ENCODE measurements around the gene TRIM26. TPM values are rescaled to one million over a fixed set of nuclear protein-coding genes. Genes with fewer than 3 reads are reported as not detected.
A peak's percentile ranks its signal among the peaks of the same experiment; 100 is the strongest.

The TRIM26 gene
- total and polyA plus RNA-seq, 2 of the 13 experiments (the other 11 are each of a cell fraction or from before 2014, with no cell fraction given): 27.1 to 38.7 TPM

DNA sequence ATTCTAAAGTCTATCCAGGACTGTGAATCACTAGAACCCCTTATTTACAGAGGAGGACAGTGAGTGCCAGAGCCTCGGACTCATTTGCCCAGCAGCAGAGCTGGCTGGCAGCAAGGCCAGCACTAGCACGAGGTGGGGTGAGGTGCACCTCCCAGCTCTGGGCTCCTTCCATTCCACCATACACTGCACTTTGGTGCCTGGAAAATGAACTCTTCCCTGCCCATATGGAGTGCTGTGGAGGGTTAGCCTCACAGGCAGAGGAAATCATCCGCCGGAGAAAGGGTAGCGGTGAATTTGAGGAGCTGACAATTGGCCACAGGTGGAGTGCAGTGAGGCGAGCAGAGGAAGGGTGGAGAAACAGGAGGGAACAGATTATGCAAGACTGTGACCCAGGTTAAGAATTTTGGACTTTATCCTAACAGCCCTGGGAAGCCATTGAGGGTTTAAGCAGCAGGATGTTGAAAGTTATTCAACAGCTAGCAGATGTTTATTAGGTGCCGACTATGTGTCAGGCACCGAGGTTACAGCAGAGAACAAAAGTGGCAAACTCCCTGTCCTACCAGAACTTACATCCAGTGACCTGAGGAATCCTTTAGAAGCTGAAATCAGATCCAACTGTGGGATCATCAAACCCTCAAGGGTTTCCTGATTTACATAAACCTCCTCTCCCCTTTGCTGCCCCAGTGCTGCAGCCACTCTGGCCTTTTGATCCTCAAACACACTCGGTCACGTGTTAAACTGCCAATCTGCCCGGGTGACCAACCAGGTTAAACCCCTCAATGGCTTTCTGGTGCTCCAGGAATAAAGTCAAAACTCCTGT, 6.2 kb downstream of the TRIM26 start:
- 1% methylated on average over 11 of the region's 11 CpGs for WGBS (ENCODE audit: low lambda C conversion rate)
- ATAC-seq (peak; percentile 82), DNase-seq (ENCODE audit: low spot score) (peak; percentile 95), FAIRE-seq (peak; percentile 99)
- BruUV-seq (replicated peaks): no TSS peak
- intact Hi-C loops (cut with micrococcal nuclease; ENCODE audit: unreplicated experiment): no loop called here
- H3K27ac ChIP-seq (ENCODE audit: extremely low read length, insufficient read depth, low read length): peak overlapping the region; percentile 93
- ChIA-PET CTCF (ENCODE audit: low intra/inter-chr PET ratio, low total read pairs) (no interaction called here), POLR2A (interaction anchor here (0.5 to 3.6 kb wide), 16 partner anchors 10 to 1312 kb away, joined by 3 to 22 read pairs (median 5); partner anchors contain the start of genes POLR1H and TRIM31)
- H3K9ac ChIP-seq (ENCODE audit: insufficient read depth, low read depth, low read length): peak overlapping the region; percentile 72
- in situ Hi-C loops (cut with HindIII; ENCODE audit: extremely low pct_ligation_motif_present, low pct_unique_long_range_greater_than_20kb): no loop called here
- no peaks in the 10 kb centered on the region for H4K20me1 ChIP-seq (ENCODE audit: insufficient read depth, low read length)
- no peak overlapping the region for H2AFZ ChIP-seq (ENCODE audit: low read length)
- no peaks in the 10 kb centered on the region for H3K27me3 ChIP-seq (ENCODE audit: control insufficient read depth in 1 of 2, insufficient read depth in 2 of 2, low read length in 2 of 2)
- peak overlapping the region; percentile 27 to 66 (median 46) for H3K4me3 ChIP-seq (replicated peaks in 1 of 3; ENCODE audit: insufficient read depth in 1 of 3, low read depth in 2 of 3, low read length in 3 of 3)
- peaks cover 79% of the 10 kb centered on the region for H3K79me2 ChIP-seq (ENCODE audit: insufficient read depth, low read length)
- H3K4me1 ChIP-seq (ENCODE audit: insufficient read depth, low read length): peaks cover 86% of the 10 kb centered on the region
- H3K36me3 ChIP-seq (replicated peaks in 1 of 2; ENCODE audit: control insufficient read depth in 1 of 2, insufficient read depth in 2 of 2, low read length in 2 of 2): peaks cover 0 to 13% of the 10 kb centered on the region in 2 experiments; a peak in 2 of 5 replicates
- H3K9me3 ChIP-seq (ENCODE audit: low read length): no peaks in the 10 kb centered on the region
- H3K4me2 ChIP-seq (ENCODE audit: low read depth, low read length): peak overlapping the region; percentile 96
- peak; percentile 97 for TF ChIP-seq TARDBP (CRISPR knock-in tag; IDR thresholded peaks at IDR 0.05)
- TF ChIP-seq RFXAP (CRISPR knock-in tag; IDR thresholded peaks at IDR 0.05; ENCODE audit: borderline replicate concordance): peak; percentile 93
- TF ChIP-seq, protein P1, sequence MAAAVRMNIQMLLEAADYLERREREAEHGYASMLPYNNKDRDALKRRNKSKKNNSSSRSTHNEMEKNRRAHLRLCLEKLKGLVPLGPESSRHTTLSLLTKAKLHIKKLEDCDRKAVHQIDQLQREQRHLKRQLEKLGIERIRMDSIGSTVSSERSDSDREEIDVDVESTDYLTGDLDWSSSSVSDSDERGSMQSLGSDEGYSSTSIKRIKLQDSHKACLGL (CRISPR knock-in tag; IDR thresholded peaks at IDR 0.05): no peak
- TF ChIP-seq ZSCAN21 (CRISPR knock-in tag; IDR thresholded peaks at IDR 0.05; ENCODE audit: borderline replicate concordance): peak; percentile 43; the same call in 1 of the 2 replicates
- no peak for TF ChIP-seq RORA (CRISPR knock-in tag; IDR thresholded peaks at IDR 0.05)
- 0 out of 2 replicates have a peak, but pooled peaks have one; percentile 26 for TF ChIP-seq ZNF720 (CRISPR knock-in tag; IDR thresholded peaks at IDR 0.05)
- peak; percentile 27; the same call in 1 of the 2 replicates for TF ChIP-seq ZNF557 (CRISPR knock-in tag; IDR thresholded peaks at IDR 0.05)
- peak; percentile 69; the same call in 1 of the 2 replicates for TF ChIP-seq ZFP37 (CRISPR knock-in tag; IDR thresholded peaks at IDR 0.05; ENCODE audit: borderline replicate concordance)
- no peak for TF ChIP-seq CBFB (CRISPR knock-in tag; IDR thresholded peaks at IDR 0.05)
- peak; percentile 17 for TF ChIP-seq SKI (IDR thresholded peaks at IDR 0.05; ENCODE audit: partially characterized antibody)
- no peak for TF ChIP-seq U2AF2 (IDR thresholded peaks at IDR 0.05; ENCODE audit: low read depth, low read length)
- TF ChIP-seq KLF12 (CRISPR knock-in tag; IDR thresholded peaks at IDR 0.05; ENCODE audit: borderline replicate concordance): no peak; the same call in 1 of the 2 replicates
- TF ChIP-seq ZNF274 (CRISPR knock-in tag; IDR thresholded peaks at IDR 0.05): no peak
- no peak for TF ChIP-seq AKNA (CRISPR knock-in tag; IDR thresholded peaks at IDR 0.05; ENCODE audit: borderline replicate concordance)
- TF ChIP-seq ZNF816 (CRISPR knock-in tag; IDR thresholded peaks at IDR 0.05; ENCODE audit: borderline replicate concordance): peak; percentile 85; the same call in 1 of the 2 replicates
- no peak; the same call in 1 of the 2 replicates for TF ChIP-seq JUN (CRISPR knock-in tag; IDR thresholded peaks at IDR 0.05)
- peak in 1 of 2 experiments; percentile 81; a peak in 2 of 4 replicates for TF ChIP-seq EP300 (IDR thresholded peaks at IDR 0.05; ENCODE audit: low read depth in 2 of 2, low read length in 2 of 2)
- no peak; the same call in 1 of the 2 replicates for TF ChIP-seq EP300 (CRISPR knock-in tag; IDR thresholded peaks at IDR 0.05; ENCODE audit: borderline replicate concordance)
- no peak; the same call in 1 of the 2 replicates for TF ChIP-seq CCDC6 (CRISPR knock-in tag; IDR thresholded peaks at IDR 0.05)
- TF ChIP-seq NFE2L2 (IDR thresholded peaks at IDR 0.05; ENCODE audit: low read length): no peak
